Activated T-cell treated with anti-CD3 and anti-CD28 coated beads, Interleukin-2, amount 50 U/mL, for 48 hours (primary cell): ENCODE measurements around the gene SHC1.

ENCODE experiments used
- DNase-seq, 2 experiments: peaks; one replicate each; pipeline ENCODE4 v3.0.0-alpha.2; 2020

SHC1 gene

DNA sequence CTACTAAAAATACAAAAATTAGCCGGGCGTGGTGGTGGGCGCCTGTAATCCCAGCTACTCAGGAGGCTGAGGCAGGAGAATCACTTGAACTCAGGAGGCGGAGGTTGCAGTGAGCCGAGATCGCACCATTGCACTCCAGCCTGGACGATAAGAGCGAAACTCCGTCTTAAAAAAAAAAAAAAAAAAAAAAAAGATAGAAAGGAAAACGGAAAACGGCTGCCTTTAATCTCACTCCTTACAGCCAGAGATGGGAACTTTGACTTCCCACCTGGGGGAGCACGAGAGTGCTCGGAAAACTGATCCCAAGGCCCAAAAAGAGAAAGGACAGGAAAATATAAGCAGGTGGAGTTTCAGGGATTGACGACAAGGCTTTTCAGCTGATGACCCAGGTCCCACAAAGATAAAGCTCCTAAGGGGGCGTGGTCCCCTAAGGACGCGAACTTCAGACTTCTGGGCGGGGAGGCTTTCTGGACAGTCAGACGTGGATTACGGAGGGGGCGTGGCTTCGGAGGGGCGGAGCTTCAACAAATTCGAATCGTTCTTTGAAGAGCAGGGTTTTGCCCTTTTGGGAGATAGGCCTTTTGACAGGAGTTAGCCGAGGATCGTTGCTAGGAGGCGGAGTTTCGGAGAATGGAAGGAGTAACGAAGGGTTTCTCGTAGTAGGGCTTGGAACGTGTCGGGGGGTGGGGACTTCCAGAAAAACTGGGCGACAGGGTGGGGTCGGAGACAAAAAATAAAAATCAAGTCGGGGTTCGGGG is 3.0 kb upstream of the SHC1 start:
- peak; percentile 97 to 98 for DNase-seq

DNA sequence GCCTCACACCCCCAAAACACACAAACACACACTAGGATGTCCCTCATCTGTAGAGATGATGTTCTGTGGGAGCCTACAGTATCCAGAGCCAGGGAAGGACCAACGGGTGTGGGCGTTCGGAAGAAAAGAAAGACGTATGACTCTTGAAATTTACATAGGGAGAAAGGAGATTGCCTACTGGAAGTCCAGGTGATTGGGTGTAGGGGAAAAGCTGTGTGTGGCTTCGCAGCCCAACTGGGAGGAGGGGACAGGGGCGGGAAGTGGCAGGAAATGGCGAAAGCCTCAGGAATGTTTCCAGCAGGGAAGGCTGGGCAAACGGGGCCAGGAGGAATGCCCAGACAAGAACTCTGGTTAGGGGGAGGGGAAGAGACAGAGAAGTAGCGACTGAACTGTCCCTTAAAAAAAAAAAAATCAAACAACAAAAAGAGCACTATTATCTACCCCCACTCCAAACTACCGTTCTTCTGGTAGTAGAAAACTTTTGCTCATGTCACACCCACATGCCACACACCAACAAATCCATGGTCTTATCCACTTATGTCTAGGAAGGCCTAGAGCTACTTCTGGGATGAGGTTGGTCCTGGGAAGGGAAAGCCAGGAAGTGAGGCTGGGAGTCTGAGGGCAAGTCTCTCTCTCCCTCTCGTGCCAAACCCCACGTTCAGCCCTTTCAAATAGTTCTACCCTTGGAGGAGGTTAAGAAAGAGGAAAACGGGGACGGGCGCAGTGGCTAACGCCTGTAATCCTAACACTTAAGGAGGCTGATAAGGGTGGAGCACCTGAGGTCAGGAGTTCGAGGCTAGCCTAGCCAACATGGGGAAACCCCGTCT is 2.2 kb upstream of the SHC1 start:
- no peak for DNase-seq

DNA sequence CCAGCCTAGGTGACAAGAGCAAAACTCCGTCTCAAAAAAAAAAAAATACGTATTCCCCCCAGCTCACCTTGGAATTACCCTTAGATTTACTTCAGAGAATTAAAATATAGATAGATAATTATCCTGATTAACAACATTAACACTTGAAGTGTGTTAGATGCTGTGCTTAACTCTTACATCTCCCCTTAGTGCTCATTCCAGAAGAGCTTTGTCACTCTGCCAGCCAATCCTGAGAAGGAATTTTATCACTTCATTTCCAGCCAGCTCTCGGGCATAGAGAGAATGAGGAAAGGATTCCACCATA is 1.6 kb upstream of the SHC1 start:
- DNase-seq = no peak

DNA sequence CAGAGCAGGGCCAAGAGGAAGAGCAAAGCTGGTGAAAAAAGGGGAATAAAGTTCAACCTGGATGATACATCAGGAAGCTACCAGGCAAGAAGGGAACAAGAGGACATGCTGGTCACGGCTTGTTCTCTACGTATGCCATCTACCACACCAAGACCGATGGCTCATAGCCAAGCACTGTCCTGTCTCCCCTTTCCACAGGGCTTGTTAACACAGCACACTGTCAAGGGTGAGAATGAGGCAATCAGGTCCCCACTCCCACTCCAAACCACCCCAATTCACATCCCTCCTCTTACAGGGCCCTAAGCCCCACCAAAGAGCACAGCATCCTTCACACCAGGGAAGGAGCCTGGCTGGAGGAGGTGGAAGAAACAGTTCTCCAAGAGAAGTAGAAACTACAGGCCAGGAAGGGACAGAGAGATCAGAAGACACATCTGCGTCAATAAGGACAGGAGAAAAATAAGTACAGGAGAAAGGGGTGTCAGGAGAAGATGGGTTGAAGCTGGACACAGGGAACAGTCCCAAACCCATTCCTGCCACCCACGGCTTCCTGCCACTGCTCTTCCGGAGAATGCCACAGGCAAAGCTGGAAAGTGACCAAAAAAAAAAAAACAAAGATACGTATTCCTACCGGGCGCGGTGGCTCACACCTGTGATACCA is 923 bp upstream of the SHC1 start:
- DNase-seq = no peak

DNA sequence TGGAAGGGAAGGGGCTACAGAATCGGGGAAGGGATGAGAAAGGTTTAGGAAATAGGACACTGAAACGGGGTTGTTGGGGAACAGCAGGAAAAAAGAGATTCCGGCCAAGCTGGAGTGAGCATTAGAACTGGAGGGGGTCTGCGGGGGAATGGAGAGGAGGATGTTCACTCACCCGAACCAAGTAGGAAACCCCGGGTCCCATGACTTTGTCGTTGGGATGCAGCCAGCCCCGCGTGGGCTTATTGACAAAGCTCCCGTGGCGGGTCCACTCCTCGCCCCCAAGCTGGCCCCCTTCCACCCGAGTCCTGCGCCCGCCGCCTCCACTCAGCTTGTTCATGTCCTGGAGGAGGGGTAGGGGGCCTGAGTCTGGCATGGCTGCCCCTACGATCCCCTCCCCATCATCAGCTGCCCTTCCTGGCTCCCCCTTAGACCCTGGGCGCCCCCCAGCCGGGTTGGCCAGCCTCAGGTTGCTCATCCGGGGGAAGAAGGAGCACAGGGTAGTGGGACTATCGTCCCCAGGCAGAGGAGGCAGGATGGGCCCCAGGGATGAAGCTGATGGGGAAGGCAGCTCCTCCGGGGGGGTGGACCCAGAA is 591 bp downstream of the SHC1 start:
- DNase-seq = no peak

DNA sequence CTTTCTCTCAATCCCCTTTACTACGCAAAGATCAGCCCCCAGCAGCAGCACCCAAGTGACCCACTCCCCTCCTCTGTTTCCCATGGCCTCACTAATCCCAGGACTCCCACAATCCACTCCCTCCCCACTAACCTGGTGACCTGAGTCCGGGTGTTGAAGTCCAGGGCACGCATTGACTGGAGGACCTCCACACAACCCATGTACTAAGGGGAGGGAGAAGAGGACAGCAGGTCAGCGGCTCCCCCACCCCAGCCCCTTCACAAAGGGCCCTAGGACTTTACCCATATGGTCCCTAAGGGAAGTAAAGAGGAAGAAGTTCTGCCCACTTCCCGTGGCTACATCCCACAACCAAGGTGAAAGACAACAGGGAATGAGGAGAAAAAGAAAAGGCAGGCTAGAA is 1.3 kb downstream of the SHC1 start:
- no peak for DNase-seq

DNA sequence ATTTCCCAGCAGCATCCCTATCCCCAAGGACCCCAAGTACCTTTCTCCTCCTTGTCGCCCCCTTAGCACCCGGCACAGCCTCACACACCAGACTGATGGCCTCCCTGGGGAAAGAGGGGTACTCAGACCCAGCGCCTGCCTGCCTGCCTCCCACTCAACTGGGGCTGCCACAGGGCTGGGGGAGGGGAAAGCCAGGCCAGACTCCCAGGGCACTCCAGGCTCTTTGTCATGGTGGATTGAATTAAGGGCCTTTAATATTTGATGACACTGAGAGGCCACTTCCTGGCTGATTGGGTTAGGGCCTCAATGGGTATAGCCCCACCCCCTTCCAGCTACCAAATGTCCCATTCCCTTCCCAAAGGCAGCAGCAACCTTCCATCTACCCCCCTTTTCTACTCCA is 1.8 kb downstream of the SHC1 start:
- no peak for DNase-seq

DNA sequence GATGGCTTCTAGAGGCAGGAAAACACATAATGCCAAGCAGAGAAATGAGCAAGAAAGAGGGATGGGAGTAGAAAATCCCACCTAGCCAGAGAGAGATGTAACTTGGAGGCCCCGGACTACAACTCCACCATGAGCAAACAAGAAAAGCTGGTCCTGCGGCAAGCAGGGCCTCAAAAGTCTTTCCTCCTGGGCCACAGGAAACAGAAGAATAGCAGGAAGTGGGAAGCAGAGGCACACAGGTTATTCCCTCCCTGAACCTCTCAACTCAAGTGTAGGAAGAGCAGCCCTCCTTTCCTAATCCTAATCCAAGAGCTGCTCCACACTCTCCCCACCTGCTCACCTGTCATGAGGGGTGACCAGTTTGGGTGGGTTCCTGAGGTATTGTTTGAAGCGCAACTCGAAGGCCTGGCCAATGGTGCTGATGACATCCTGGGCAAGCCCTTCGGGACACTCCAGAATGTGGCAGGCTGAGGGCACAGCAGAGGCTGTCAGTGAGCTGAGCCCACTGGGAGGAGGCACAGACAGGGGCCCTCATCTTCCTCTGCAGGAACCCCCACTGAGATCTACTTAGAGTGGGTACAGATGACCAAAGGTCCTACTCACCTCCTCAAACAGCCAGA is 3.1 kb downstream of the SHC1 start:
- no peak for DNase-seq

DNA sequence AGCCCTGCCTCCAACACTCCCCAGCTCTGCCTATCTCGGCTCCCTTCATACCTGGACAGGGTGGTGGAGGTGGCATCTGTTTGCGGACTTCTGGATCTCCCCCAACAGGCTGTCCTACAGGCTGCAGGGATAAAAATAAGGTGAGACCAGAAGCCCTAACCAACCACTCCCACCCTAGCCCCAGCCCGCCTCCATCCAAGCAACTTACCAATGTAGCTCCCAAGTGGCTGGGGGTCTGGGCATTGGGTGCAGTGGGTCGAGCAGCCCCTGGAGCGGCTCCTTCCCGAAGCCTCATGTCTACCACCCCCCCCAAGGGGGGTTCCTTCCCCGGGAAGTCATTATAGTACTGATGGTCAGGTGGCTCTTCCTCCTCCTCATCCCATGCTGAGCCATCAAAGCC is 4.4 kb downstream of the SHC1 start:
- DNase-seq = no peak

DNA sequence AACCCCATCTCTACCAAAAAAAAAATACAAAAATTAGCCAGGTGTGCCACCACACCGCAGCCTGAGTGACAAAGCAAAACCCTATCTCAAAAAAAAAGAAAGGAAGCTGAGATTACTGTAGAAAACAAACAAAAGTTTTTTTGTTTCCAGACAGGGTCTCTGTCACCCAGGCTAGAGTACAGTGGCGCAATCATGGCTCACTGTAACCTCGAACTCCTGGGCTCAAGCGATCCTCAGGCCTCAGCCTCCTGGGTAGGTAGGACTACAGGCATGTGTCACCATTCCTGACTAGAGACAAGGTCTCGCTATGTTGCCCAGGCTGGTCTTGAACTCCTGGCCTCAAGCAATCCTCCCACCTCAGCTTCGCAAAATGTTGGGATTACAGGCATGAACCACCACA is 6.2 kb downstream of the SHC1 start:
- no peak for DNase-seq

DNA sequence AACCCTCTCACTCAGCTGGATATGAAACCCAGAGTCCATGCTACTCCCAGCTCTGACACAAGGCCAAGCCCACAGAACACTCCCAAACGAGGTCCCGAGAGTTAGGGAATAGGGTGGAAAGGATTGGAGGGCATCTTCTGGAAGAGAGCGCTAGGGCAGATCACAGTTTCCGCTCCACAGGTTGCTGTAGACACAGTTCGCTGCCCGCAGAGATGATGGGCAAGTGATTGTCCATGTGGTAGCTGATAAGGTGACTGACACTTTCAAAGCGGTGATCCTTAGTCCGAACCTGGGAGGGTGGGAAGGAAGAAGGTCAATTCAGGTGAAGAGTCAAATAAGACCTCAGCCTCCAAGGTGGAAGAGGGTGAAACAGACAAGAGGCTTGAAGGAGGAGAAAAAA is 6.9 kb downstream of the SHC1 start:
- no peak for DNase-seq

DNA sequence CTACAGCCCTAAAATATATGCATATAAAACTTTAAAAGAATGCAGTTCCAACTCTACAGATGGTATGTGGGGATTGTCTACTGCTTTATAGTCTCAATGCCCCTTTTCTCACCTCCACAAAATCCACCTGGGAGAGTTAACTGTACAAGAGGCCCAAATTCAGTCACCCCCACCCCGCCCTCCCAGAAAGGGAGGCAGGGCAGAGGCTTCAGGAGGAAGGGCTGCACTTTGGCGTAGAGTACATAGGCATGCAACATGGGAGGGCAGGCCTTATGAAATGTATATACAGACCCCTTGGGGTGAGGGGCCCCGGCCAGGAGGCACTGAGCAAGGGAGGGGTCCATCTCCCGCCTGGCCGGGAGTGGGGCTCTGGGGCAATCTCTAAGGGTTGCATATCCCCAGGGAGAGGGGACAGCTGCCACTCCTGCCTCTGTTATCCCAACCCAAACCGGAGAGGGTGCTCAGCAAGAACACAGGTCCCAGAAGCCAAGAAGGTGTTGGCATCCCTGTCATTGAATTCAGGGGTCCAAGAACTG is 7.7 kb downstream of the SHC1 start:
- no peak for DNase-seq

DNA sequence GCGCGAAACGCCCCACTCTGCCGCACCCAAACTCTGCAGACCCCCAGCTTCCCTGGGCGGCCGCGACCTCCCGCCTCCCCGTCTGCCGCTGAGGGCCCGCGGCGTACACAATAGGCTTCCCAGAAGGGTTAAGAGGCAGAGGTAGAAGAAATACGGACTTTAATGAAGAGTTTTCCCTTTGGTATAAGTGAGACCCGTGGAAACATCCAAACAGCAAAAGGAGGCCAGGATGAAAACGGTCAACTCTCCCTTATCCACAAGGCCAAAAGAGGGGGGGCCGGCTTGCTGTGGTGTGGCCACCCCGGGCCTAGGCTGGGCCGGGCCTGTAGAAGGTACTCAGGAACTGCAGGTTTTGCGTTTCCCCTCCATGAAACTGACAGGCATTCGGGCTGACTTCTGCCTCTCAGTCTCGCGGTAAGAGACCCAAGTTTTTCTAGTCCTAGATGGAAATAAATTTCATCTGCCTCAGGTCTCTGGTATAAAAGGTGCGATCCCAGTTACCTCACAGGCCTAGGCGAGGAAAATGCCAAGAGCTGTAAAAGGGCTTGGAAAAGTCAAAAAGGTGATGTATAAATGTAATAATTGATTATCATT is 8.3 kb downstream of the SHC1 start:
- no peak for DNase-seq

DNA sequence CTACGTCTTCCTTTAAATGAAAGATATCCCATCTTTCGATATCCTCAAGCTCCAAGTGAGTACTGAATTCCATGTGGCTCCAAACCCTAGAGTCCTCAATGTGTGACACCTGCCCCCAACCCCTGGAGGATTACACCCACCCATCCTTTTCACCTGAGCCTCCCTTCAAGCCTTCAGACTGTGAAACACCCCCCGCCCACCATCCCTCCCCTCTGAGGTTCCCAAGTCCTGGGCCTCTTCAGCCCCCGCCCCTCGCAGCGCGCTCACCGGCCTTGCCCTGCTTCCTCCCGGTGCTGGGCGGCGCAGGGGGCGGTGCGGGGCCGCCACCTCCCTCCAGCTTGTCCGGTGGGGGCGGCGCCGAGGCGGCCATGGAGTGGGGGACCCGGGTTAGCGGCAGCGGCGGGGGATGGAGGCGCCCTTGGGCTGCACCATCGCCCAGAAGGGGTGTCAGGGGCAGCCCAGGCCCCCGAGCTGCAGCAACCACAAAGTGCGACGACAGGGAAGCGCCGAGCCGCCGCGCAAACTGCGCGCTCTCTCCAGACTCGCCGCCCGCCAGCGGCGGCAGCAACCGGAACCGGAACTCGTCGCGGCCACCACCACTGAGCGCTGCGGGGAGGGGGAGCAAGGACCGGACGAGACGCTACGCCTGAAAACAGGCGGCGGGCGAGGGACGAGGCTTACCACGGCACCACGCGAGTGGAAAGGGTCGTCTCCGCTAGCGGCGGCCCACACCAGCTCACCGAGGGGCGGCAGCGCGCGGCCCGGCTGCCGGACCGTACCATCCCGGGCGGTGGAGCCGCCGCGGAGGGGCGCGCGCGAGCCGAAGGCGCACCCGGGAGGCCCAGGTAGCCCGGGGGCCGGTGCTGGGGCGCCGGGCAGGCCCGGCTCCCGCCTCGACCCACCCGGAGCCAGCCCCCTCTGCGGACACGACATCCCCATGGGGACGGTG is 9.1 kb downstream of the SHC1 start, which contains the start of gene PYGO2:
PYGO2 (minus strand) TSS at position 576 of the 949 bp plus-strand sequence; CDS start at position 370, 206 bp downstream.
- peak; percentile 88 to 90 for DNase-seq

DNA sequence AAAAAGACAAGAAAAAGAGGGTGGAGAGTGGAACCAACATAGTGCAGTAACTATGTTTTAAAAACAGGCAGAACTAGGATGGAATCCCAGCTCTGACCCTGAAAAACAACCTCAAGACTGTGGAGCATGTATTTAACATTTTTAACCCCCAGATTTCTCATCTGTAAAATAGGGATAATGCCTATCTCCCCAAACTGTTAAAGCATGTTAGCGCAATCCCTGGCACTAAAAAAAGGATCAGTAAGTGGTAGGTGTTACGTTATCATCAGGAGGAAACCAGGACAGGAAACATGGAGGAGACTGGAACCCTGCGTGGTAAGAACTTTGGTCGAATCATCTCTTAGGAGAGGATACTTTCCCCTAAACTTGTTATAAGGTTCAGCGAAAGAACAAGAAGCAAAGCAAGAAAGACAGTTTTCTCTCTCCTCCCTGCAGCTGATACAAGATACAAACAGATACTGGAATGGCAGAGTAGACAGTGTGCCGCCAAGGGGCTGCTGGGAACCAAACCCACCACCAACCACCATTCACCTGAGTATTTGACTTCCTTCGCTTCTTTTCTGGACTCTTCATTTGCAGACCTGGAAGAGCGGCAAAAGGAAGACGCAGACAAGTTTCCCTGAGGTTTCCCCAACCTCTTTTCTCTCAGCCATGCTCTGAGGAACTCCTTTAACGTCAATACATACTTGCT is 10.0 kb downstream of the SHC1 start:
- no peak for DNase-seq

DNA sequence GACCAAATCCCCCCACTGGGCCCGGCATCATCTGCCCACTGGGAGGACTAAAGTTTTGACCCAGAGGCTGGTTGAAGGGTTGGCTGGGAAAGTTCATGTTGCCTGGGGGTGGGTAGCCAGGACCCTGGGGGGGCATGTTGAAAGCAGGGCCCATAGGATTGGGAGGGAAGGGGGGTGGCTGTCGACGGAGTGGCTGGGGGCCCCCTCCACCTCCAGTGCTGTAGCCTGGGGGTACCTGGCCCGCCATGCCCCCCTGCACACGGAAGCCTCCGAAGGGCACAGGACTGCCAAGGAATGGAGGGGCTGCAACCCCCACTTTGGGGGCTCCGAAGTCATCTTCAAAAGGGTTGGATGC is 11.1 kb downstream of the SHC1 start:
- no peak for DNase-seq

DNA sequence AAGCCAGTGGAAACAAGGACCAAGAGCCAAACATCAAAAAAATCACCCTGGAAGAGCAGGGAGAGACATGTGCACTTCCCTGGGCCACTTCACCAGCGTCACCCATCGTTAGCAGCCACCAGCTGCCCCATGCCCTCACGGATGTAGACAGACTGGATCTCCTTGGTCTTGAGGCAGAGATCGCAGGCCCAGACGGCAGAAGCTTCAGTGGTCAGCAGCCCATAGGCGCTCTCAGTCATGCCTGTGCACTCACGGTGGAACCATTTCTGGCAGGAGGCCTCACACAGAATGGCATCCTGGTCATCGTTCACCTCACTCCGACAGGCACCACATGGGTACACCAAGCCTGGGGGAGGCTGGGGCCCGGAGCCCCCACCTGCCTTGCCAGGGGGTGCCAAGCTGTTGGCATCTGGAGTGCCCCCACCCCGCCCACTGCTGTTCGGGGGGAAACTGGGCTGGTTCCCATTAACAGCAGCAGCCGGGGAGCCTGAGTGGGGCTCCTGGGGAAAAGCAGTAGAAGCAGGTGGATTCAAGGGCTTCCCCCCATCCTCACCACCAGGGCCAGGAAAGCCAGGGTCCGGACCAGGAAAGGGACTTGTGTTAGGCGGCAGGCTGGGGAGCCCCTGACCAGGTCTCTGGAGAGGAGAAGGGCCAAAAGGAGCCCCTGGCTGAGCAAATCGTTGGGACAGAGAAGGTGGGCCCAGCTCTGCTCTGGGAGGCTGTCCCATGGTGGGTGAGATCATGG is 11.7 kb downstream of the SHC1 start:
- no peak for DNase-seq

DNA sequence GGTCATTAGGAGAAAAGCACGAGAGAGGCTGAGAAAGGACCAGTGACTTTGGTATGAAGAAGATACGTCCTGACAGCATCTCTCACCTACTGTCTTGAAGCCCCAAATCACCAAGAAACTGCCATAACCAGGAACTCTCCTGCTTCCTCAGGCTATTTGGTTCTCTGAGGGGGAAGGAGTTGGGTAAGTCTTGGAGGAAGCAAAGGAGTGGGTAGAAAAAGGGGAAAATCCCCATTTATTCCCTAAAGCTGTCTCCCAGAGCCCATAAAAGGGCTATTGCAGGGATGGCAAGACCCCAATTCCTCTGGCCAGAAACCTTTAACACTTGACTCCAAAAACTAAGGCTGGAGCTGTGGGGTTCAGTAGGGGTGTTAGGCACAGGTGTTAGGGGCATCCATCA is 12.5 kb downstream of the SHC1 start:
- no peak for DNase-seq

DNA sequence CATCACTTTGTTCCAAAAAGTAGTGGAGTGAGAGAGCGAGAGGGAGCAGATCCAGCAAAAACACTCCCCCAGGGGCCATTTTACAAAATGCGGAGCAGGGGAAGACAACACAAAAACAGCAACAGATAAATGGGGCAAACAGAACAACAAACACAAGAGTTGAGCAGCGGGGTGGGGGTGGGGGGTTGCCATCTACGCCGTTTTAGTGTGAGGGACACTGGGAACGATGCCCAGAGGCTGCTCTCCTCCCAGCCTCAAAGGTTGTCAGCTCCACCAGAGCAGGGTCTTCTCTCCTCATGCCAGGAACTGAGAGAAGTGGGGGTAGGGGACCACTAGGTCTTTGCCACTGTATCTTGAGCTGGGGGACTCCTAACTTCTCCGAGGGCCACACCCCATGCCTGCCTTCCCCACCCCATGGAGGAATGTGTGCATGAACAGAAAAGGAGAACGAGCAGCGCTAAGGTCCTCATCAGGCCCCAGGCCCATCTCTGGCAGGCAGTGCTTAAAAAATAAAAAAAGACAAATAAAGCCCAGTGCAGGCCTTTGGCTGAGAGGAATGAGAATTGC is 13.4 kb downstream of the SHC1 start:
- DNase-seq = no peak

DNA sequence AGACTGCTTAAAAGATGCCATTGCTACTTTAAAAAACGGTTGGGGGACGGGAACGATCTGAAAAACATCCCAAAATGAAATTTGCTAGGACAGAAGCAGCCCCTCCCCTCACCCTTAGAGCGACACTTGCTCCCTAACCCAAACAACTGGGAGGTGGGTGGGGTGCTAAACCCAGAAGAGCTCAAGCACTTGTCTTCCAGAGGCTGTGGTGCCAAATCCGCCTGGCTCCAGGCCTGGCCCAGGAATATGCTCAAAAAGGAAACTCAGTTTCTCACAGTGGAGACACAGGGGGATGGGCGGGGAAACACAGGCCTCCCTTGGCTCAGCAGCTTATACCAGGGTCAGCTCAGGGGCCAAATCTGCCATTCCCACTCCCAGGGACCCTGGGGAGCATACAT is 14.0 kb downstream of the SHC1 start:
- DNase-seq = no peak
